ENCODE measurements around the gene RAPSN. TPM values are rescaled to one million over a fixed set of nuclear protein-coding genes. Genes with fewer than 3 reads are reported as not detected.

Gene RAPSN
- polyA plus RNA-seq, 3 donors, result 1.2 TPM; not detected in 2

- Histone ChIP-seq H4K20me1 (ENCODE audit: insufficient read depth, low read length) (no peaks in the 10 kb centered on the region), H3K36me3 (replicated peaks in 1 of 2; ENCODE audit: control insufficient read depth in 1 of 2, insufficient read depth in 2 of 2, low read length in 2 of 2) (no peaks in the 10 kb centered on the region), H3K79me2 (ENCODE audit: insufficient read depth, low read length) (no peaks in the 10 kb centered on the region), H3K27me3 (ENCODE audit: control insufficient read depth in 2 of 2, insufficient read depth in 2 of 2, low read length in 2 of 2) (no peaks in the 10 kb centered on the region), H3K4me2 (replicated peaks; ENCODE audit: extremely low read depth, low read length, poor library complexity, severe bottlenecking) (no peak overlapping the region), H3K4me1 (ENCODE audit: control insufficient read depth in 1 of 2, insufficient read depth in 2 of 2, low read length in 2 of 2) (no peaks in the 10 kb centered on the region), H3K9ac (ENCODE audit: insufficient read depth, low read length, poor library complexity, severe bottlenecking) (no peak overlapping the region), H3K27ac (ENCODE audit: low read depth in 1 of 2, low read length in 2 of 2) (no peak overlapping the region), H3K9me3 (replicated peaks in 1 of 2; ENCODE audit: control insufficient read depth in 1 of 2, insufficient read depth in 1 of 2, low read length in 2 of 2) (no peaks in the 10 kb centered on the region), H3K4me3 (replicated peaks in 1 of 3; ENCODE audit: low read depth in 2 of 3, low read length in 3 of 3) (no peak overlapping the region), H2AFZ (ENCODE audit: insufficient read depth, low read depth, low read length, poor library complexity, severe bottlenecking) (no peak overlapping the region)
- no peak for TF ChIP-seq CTCF (IDR thresholded peaks at IDR 0.05)
- 100% methylated on average over 2 of the region's 4 CpGs for WGBS (ENCODE audit: insufficient coverage)
- Mint-ChIP-seq H3K9me3 (peaks cover 0 to 10% (median 3%) of the 10 kb centered on the region in 7 donors), H3K27me3 (ENCODE audit: low read depth in 3 of 3) (peaks cover 0 to 2% (median 0%) of the 10 kb centered on the region in 3 donors), H3K4me3 (no peak overlapping the region), H3K4me1 (peaks cover 7% of the 10 kb centered on the region), H3K36me3 (peaks cover 0 to 5% of the 10 kb centered on the region in 2 donors), H3K27ac (no peak overlapping the region)
- intact Hi-C loops (cut with micrococcal nuclease), result no loop called here
- DNase-seq, result no peak
These were observed 3.1 kb upstream of the RAPSN start for GRCh38 chr11:47451990-47452389.

- H3K36me3 ChIP-seq (replicated peaks in 1 of 2; ENCODE audit: control insufficient read depth in 1 of 2, insufficient read depth in 2 of 2, low read length in 2 of 2), result no peaks in the 10 kb centered on the region
- no peaks in the 10 kb centered on the region for H3K79me2 ChIP-seq (ENCODE audit: insufficient read depth, low read length)
- intact Hi-C loops (cut with micrococcal nuclease), result no loop called here
- no peak overlapping the region for H3K4me3 ChIP-seq (replicated peaks in 1 of 3; ENCODE audit: low read depth in 2 of 3, low read length in 3 of 3)
- no peak overlapping the region for H2AFZ ChIP-seq (ENCODE audit: insufficient read depth, low read depth, low read length, poor library complexity, severe bottlenecking)
- no peaks in the 10 kb centered on the region for H4K20me1 ChIP-seq (ENCODE audit: insufficient read depth, low read length)
- H3K4me3 Mint-ChIP-seq, result no peak overlapping the region
- no peaks in the 10 kb centered on the region for H3K27me3 ChIP-seq (ENCODE audit: control insufficient read depth in 2 of 2, insufficient read depth in 2 of 2, low read length in 2 of 2)
- no peak overlapping the region for H3K4me2 ChIP-seq (replicated peaks; ENCODE audit: extremely low read depth, low read length, poor library complexity, severe bottlenecking)
- H3K4me1 ChIP-seq (ENCODE audit: control insufficient read depth in 1 of 2, insufficient read depth in 2 of 2, low read length in 2 of 2), result no peaks in the 10 kb centered on the region
- peaks cover 0 to 5% of the 10 kb centered on the region in 2 donors for H3K36me3 Mint-ChIP-seq
- peaks cover 0 to 10% (median 3%) of the 10 kb centered on the region in 7 donors for H3K9me3 Mint-ChIP-seq
- H3K9ac ChIP-seq (ENCODE audit: insufficient read depth, low read length, poor library complexity, severe bottlenecking), result no peak overlapping the region
- WGBS (ENCODE audit: insufficient coverage), result no CpG with 5 or more reads among the region's 4 CpGs
- peaks cover 0 to 2% (median 0%) of the 10 kb centered on the region in 3 donors for H3K27me3 Mint-ChIP-seq (ENCODE audit: low read depth in 3 of 3)
- TF ChIP-seq CTCF (IDR thresholded peaks at IDR 0.05), result no peak
- no peak for DNase-seq
- H3K4me1 Mint-ChIP-seq, result peaks cover 7% of the 10 kb centered on the region
- H3K9me3 ChIP-seq (replicated peaks in 1 of 2; ENCODE audit: control insufficient read depth in 1 of 2, insufficient read depth in 1 of 2, low read length in 2 of 2), result no peaks in the 10 kb centered on the region
- no peak overlapping the region for H3K27ac Mint-ChIP-seq
- no peak overlapping the region for H3K27ac ChIP-seq (ENCODE audit: low read depth in 1 of 2, low read length in 2 of 2)
These were observed 2.5 kb upstream of the RAPSN start for GRCh38 chr11:47451436-47451835.
